Vagina (tissue), 2 donors: ENCODE measurements around the gene CCNB1IP1.

Source experiments
- CTCF ChIP-seq, 3 experiments: fragments of 450-650 bp in 2 of 3; fragments of 200-600 bp in 1 of 3; sonication (generic) in 1 of 3; IDR thresholded peaks; one replicate each; pipeline ENCODE4 v1.5.1; 2017 to 2019; ENCODE audit warnings: antibody characterized with exemption in 3 of 3, mild to moderate bottlenecking in 2 of 3, moderate library complexity in 2 of 3
- POLR2A ChIP-seq, 2 donors: fragments of 450-650 bp; IDR thresholded peaks; one replicate each; pipeline ENCODE4 v1.6.1; 2017; ENCODE audit warnings: antibody characterized with exemption in 2 of 2, mild to moderate bottlenecking in 2 of 2, moderate library complexity in 2 of 2

- no peak for TF ChIP-seq POLR2A (IDR thresholded peaks at IDR 0.05)
- no peak for TF ChIP-seq CTCF (IDR thresholded peaks at IDR 0.05)
Observed at GRCh38 chr14:20294636-20295035, 38.4 kb downstream of the CCNB1IP1 start.
